Fibroblast of villous mesenchyme (primary cell): ENCODE data around the gene AXIN1. TPM values are rescaled to one million over a fixed set of nuclear protein-coding genes. Genes with fewer than 3 reads are reported as not detected.
"Not testable (repeated sequence)": the region's sequence is repeated elsewhere in the genome, so short reads cannot be mapped to it uniquely, and the experiment has no call there.

Source experiments
- DNase-seq: peaks from one replicate; pipeline ENCODE4 v3.0.0-alpha.2; 2010; ENCODE audit warnings: low read depth
- H3K4me3 ChIP-seq: 2 replicates; pipeline ENCODE4 v1.5.1; 2011; ENCODE audit warnings: low read depth, mild to moderate bottlenecking, low read length
- CTCF ChIP-seq: IDR thresholded peaks from 2 replicates; pipeline ENCODE4 v1.5.1; 2012; ENCODE audit warnings: low read depth, mild to moderate bottlenecking, low read length; ENCODE audit not compliant: insufficient read depth
- total RNA-seq: library from RNA; depleted of rRNA; stranded (reverse); fragments of >200 nt; gene quantifications from 2 replicates; pipeline ENCODE4 v1.2.3, GENCODE V29; 2012

The AXIN1 gene
- total RNA-seq, 1 donor, result 16.4 TPM

DNA sequence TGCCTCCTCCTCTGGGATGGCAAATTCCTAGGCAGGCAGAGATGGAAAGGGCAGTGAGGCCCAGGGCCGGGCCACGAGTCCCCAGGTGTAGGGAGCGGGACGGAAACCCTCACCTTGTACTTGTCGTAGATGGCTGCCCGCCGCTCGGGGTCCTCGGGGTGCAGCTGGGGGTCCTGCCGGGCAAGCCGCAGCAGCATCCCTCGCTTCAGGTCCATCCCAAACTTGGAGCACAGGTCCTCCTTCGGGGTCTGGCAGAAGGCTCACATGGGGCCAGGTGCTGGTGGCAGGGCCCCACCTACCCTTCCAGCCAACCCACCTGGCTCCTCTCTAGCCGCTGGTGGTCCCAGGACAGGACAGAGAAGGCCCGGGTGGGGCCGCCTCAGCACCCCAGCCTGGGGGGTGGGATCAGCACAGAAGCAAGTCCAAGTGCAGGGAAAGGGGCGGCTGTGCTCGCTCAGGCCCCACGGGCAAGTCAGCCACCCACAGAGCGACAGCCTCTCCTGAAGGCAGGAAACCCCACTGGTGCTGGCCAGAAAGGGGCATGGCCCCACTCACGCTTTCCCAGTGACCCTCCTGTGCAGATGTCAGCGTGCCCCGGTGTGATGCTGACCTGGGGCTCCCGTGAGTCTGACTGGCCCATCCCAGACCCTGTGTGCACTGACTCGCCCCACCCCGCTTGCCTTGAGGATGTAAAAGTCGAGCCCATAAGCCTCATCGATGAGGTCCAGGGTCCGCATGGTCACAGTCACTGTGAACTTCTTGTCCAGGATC, 16.1 kb upstream of the AXIN1 start:
- no peak overlapping the region for H3K4me3 ChIP-seq
- no peak for DNase-seq
- no peak for TF ChIP-seq CTCF

- no peak for TF ChIP-seq CTCF
Measured at GRCh38 chr16:367333-367903, 14.9 kb upstream of the AXIN1 start.

DNA sequence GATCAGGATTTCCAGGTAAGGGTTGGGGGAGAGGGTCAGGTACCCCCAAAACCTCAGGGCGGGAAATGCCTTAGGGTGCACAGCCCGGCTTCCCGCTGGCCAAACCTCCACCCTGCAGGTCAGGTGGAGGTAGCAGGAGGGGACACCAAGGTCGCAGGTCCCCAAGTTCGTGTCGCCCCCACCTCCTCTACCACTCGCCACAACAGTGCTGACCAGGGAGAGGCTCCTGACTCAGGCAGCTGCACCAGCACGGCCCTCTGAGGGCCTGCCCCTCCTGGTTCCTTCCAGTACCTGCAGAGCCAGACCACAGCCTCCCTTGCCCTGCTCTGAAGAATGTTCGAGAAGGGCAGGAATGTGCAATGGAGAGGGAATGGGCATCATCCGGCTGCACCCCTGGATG, 14.0 kb upstream of the AXIN1 start:
- TF ChIP-seq CTCF, result no peak
- no peak overlapping the region for H3K4me3 ChIP-seq
- no peak for DNase-seq

More at GRCh38 chr16:367333-367903, 14.9 kb upstream of the AXIN1 start:
- no peak overlapping the region for H3K4me3 ChIP-seq
- DNase-seq, result no peak

GRCh38 chr16:364595-365491, 12.3 kb upstream of the AXIN1 start:
- TF ChIP-seq CTCF, result no peak
- DNase-seq, result no peak
- H3K4me3 ChIP-seq, result no peak overlapping the region

DNA sequence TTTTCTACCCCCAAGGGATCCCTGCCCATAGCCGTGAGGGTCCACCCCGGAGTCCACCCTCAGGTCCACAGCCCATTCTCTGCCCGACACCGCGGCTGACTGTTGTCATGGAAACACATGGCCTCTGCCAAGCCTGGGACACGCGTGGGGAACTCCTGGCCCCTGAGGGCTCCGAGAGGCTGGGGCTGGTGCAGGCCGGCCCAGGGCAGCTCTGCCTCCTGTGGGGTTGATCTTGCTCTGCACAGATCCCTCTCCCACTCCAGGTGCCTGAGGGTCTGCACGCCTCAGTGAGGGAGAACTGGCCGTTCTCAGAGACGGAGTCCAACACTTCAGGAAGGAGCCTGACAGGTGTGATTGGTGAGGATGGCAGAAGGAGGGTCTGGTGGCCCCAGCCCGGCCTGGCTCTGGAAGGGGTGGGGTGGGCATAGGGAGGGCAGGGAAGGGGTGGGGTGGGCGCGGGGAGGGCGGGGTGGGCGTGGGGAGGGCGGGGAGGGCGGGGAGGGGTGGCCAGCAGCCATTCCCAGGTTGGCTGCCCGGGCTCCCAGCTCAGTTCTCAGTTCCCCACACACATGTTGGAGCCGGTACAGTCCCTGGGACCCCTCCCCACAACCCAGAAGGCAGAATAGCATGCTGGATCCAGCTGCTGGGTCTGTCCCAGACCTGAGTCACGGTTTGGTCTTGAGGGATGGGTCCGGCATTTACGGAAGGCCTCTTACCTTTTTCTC, 11.4 kb upstream of the AXIN1 start:
- no peak for DNase-seq
- H3K4me3 ChIP-seq, result no peak overlapping the region
- no peak for TF ChIP-seq CTCF

DNA sequence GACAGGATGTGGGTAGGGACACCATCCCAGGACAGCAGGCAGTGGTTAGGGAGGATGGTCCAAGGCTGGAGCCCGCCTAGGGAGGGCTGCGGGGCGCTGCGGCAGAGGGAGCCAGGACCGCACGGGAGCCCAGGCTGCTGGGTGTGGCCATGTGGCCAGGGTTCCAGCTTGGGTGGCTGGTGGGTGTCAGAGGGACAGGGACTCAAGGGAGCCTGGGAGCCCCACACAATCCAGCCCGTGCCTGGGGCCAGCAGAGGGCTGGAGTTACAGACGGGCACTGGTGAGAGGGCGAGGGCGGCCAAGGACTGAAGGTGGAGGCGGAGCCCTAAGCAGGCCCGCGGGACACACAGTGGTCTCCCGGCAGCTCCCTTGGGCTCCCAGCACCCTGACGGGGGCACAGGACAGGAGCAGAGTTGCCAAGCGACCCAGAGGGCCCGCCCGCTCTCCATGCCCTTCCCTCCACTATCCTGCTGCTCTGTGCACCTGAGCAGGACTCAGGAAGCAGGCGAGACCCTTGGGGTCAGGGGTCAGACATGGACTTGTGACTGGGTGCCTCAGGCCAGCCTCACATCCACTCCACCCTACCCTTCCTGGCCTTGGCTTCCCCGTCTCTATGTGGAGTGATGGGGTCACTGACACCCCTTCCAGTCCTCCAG, 10.7 kb upstream of the AXIN1 start:
- TF ChIP-seq CTCF, result no peak
- no peak overlapping the region for H3K4me3 ChIP-seq
- DNase-seq, result no peak

GRCh38 chr16:362702-362999, 10.1 kb upstream of the AXIN1 start:
- H3K4me3 ChIP-seq, DNase-seq: not testable (repeated sequence)
